Activated CD4-positive, alpha-beta T cell treated with anti-CD3 and anti-CD28 coated beads, Interleukin-2, amount 10 ng/mL, durations not matched to agents 24 days and 14 days (primary cell): ENCODE measurements around the gene PDCL3. TPM values are rescaled to one million over a fixed set of nuclear protein-coding genes. Genes with fewer than 3 reads are reported as not detected.

Experiments
- DNase-seq: peaks from one replicate; pipeline ENCODE4 v3.0.0; 2022
- H3K27ac Mint-ChIP-seq: one replicate; pipeline ENCODE4 v1.8.0; 2022; ENCODE audit warnings: mild to moderate bottlenecking, mixed read lengths
- H3K27me3 Mint-ChIP-seq: one replicate; pipeline ENCODE4 v1.8.0; 2022; ENCODE audit warnings: mixed read lengths
- H3K36me3 Mint-ChIP-seq: one replicate; pipeline ENCODE4 v1.8.0; 2022; ENCODE audit warnings: low read depth, mild to moderate bottlenecking, mixed read lengths
- H3K4me1 Mint-ChIP-seq: one replicate; pipeline ENCODE4 v1.8.0; 2021; ENCODE audit warnings: mixed read lengths
- H3K4me3 Mint-ChIP-seq: one replicate; pipeline ENCODE4 v1.8.0; 2022; ENCODE audit warnings: mild to moderate bottlenecking, moderate library complexity, mixed read lengths
- H3K9me3 Mint-ChIP-seq: one replicate; pipeline ENCODE4 v1.8.0; 2021; ENCODE audit warnings: mixed read lengths
- intact Hi-C: fragments of 100-400 bp; cut with micrococcal nuclease; formaldehyde crosslinking; loops from one replicate; pipeline ENCODE4 v1.15.1; 2023
- total RNA-seq: library from RNA; stranded (reverse); gene quantifications from 2 replicates; pipeline ENCODE4 v1.2.3, GENCODE V29; 2022

Gene PDCL3
- total RNA-seq, 1 donor from 2014 or later: 42.2 TPM

- no peaks in the 10 kb centered on the region for H3K9me3 Mint-ChIP-seq
- no peaks in the 10 kb centered on the region for H3K36me3 Mint-ChIP-seq
- peak; percentile 82 for DNase-seq
- H3K4me3 Mint-ChIP-seq: no peak overlapping the region
- intact Hi-C loops: loop anchor here (1.0 kb wide), 1 partner anchor 378 kb away; no protein-coding TSS in a partner anchor
- H3K27ac Mint-ChIP-seq: no peak overlapping the region
- H3K27me3 Mint-ChIP-seq: peaks cover 2% of the 10 kb centered on the region
- H3K4me1 Mint-ChIP-seq: peaks cover 3% of the 10 kb centered on the region
These were observed 44.0 kb downstream of the PDCL3 start for GRCh38 chr2:100606726-100607343.

- Mint-ChIP-seq H3K4me1 (peaks cover 3% of the 10 kb centered on the region), H3K36me3 (no peaks in the 10 kb centered on the region), H3K4me3 (no peak overlapping the region), H3K27me3 (peaks cover 2% of the 10 kb centered on the region), H3K27ac (no peak overlapping the region), H3K9me3 (no peaks in the 10 kb centered on the region)
- intact Hi-C loops: no loop called here
- peak; percentile 94 for DNase-seq
These were observed 47.6 kb downstream of the PDCL3 start for GRCh38 chr2:100610381-100610831.

GRCh38 chr2:100611079-100612029, 48.6 kb downstream of the PDCL3 start:
- H3K27me3 Mint-ChIP-seq: peaks cover 2% of the 10 kb centered on the region
- no peak overlapping the region for H3K4me3 Mint-ChIP-seq
- intact Hi-C loops: no loop called here

GRCh38 chr2:100612388-100613000, 49.7 kb downstream of the PDCL3 start:
- Mint-ChIP-seq H3K36me3 (no peaks in the 10 kb centered on the region), H3K27me3 (no peaks in the 10 kb centered on the region), H3K4me1 (no peaks in the 10 kb centered on the region), H3K4me3 (no peak overlapping the region), H3K27ac (no peak overlapping the region), H3K9me3 (no peaks in the 10 kb centered on the region)
- intact Hi-C loops: no loop called here
- DNase-seq: no peak

More at GRCh38 chr2:100611079-100612029, 48.6 kb downstream of the PDCL3 start:
- Mint-ChIP-seq H3K36me3 (no peaks in the 10 kb centered on the region), H3K27ac (no peak overlapping the region), H3K9me3 (no peaks in the 10 kb centered on the region), H3K4me1 (peaks cover 3% of the 10 kb centered on the region)
- no peak for DNase-seq

GRCh38 chr2:100613719-100614118, 50.9 kb downstream of the PDCL3 start:
- Mint-ChIP-seq H3K27ac (no peak overlapping the region), H3K9me3 (no peaks in the 10 kb centered on the region), H3K27me3 (peaks cover 2% of the 10 kb centered on the region), H3K36me3 (no peaks in the 10 kb centered on the region), H3K4me1 (no peaks in the 10 kb centered on the region), H3K4me3 (no peak overlapping the region)
- no peak for DNase-seq
- intact Hi-C loops: no loop called here

- Mint-ChIP-seq H3K4me1 (no peaks in the 10 kb centered on the region), H3K27me3 (peaks cover 5% of the 10 kb centered on the region), H3K4me3 (no peak overlapping the region), H3K27ac (no peak overlapping the region), H3K36me3 (no peaks in the 10 kb centered on the region), H3K9me3 (no peaks in the 10 kb centered on the region)
- intact Hi-C loops: no loop called here
- DNase-seq: no peak
These were observed 51.7 kb downstream of the PDCL3 start for GRCh38 chr2:100614455-100615000.

GRCh38 chr2:100615471-100615870, 52.7 kb downstream of the PDCL3 start:
- DNase-seq: no peak
- Mint-ChIP-seq H3K27ac (no peak overlapping the region), H3K36me3 (no peaks in the 10 kb centered on the region), H3K4me3 (no peak overlapping the region), H3K4me1 (no peaks in the 10 kb centered on the region), H3K9me3 (no peaks in the 10 kb centered on the region), H3K27me3 (peaks cover 5% of the 10 kb centered on the region)
- intact Hi-C loops: no loop called here

- intact Hi-C loops: no loop called here
- no peaks in the 10 kb centered on the region for H3K36me3 Mint-ChIP-seq
- H3K4me3 Mint-ChIP-seq: no peak overlapping the region
- H3K4me1 Mint-ChIP-seq: no peaks in the 10 kb centered on the region
- H3K9me3 Mint-ChIP-seq: no peaks in the 10 kb centered on the region
- no peak for DNase-seq
- no peak overlapping the region for H3K27ac Mint-ChIP-seq
- H3K27me3 Mint-ChIP-seq: peaks cover 5% of the 10 kb centered on the region
These were observed 53.1 kb downstream of the PDCL3 start for GRCh38 chr2:100615886-100616285.

- no peak for DNase-seq
- intact Hi-C loops: no loop called here
- Mint-ChIP-seq H3K27ac (no peak overlapping the region), H3K4me3 (no peak overlapping the region), H3K9me3 (no peaks in the 10 kb centered on the region), H3K36me3 (no peaks in the 10 kb centered on the region), H3K27me3 (peaks cover 5% of the 10 kb centered on the region), H3K4me1 (no peaks in the 10 kb centered on the region)
These were observed 54.1 kb downstream of the PDCL3 start for GRCh38 chr2:100616841-100617390.

GRCh38 chr2:100619951-100620350, 57.2 kb downstream of the PDCL3 start:
- intact Hi-C loops: no loop called here
- H3K9me3 Mint-ChIP-seq: no peaks in the 10 kb centered on the region
- H3K27me3 Mint-ChIP-seq: peaks cover 5% of the 10 kb centered on the region
- H3K36me3 Mint-ChIP-seq: no peaks in the 10 kb centered on the region
- DNase-seq: no peak
- no peak overlapping the region for H3K4me3 Mint-ChIP-seq
- no peak overlapping the region for H3K27ac Mint-ChIP-seq
- H3K4me1 Mint-ChIP-seq: no peaks in the 10 kb centered on the region

- no peak for DNase-seq
- Mint-ChIP-seq H3K36me3 (no peaks in the 10 kb centered on the region), H3K27me3 (peaks cover 5% of the 10 kb centered on the region), H3K4me3 (no peak overlapping the region), H3K4me1 (no peaks in the 10 kb centered on the region), H3K9me3 (no peaks in the 10 kb centered on the region), H3K27ac (no peak overlapping the region)
- intact Hi-C loops: no loop called here
These were observed 57.7 kb downstream of the PDCL3 start for GRCh38 chr2:100620481-100620880.

- Mint-ChIP-seq H3K36me3 (no peaks in the 10 kb centered on the region), H3K27me3 (peaks cover 10% of the 10 kb centered on the region), H3K4me1 (no peaks in the 10 kb centered on the region), H3K4me3 (no peak overlapping the region), H3K27ac (no peak overlapping the region), H3K9me3 (no peaks in the 10 kb centered on the region)
- no peak for DNase-seq
- intact Hi-C loops: no loop called here
These were observed 58.7 kb downstream of the PDCL3 start for GRCh38 chr2:100621371-100621951.

GRCh38 chr2:100623033-100623715, 60.4 kb downstream of the PDCL3 start:
- H3K4me3 Mint-ChIP-seq: no peak overlapping the region
- H3K36me3 Mint-ChIP-seq: no peaks in the 10 kb centered on the region
- no peaks in the 10 kb centered on the region for H3K9me3 Mint-ChIP-seq
- H3K27ac Mint-ChIP-seq: no peak overlapping the region
- DNase-seq: no peak
- peaks cover 16% of the 10 kb centered on the region for H3K27me3 Mint-ChIP-seq
- intact Hi-C loops: no loop called here
- peaks cover 5% of the 10 kb centered on the region for H3K4me1 Mint-ChIP-seq
